Loucy (cell line): ENCODE measurements around the gene FAR1.

Source experiments
- H2AFZ ChIP-seq: fragments of 200-600 bp; sonication (generic); 2 replicates; pipeline ENCODE4 v1.6.0; 2016; ENCODE audit warnings: antibody characterized with exemption, mild to moderate bottlenecking, low read length, moderate library complexity
- H3F3A ChIP-seq: fragments of 200-600 bp; 2 replicates; pipeline ENCODE4 v1.6.0; 2016; ENCODE audit warnings: antibody characterized with exemption, low read depth, mild to moderate bottlenecking
- H3K27me3 ChIP-seq: fragments of 200-600 bp; sonication (generic); 2 replicates; pipeline ENCODE4 v1.6.1; 2014; ENCODE audit warnings: low read length, mild to moderate bottlenecking; ENCODE audit not compliant: insufficient read depth, poor library complexity, severe bottlenecking
- H3K36me3 ChIP-seq: fragments of 200-600 bp; sonication (generic); 2 replicates; pipeline ENCODE4 v1.6.1; 2016; ENCODE audit warnings: low read length; ENCODE audit not compliant: insufficient read depth
- H3K4me1 ChIP-seq: fragments of 200-600 bp; sonication (generic); 2 replicates; pipeline ENCODE4 v1.5.1; 2014; ENCODE audit warnings: low read length, mild to moderate bottlenecking; ENCODE audit not compliant: insufficient read depth, poor library complexity, severe bottlenecking
- H3K4me2 ChIP-seq: fragments of 200-600 bp; sonication (generic); 2 replicates; pipeline ENCODE4 v1.6.0; 2014; ENCODE audit warnings: antibody characterized with exemption, low read length, low read depth, mild to moderate bottlenecking; ENCODE audit not compliant: poor library complexity, severe bottlenecking
- H3K4me3 ChIP-seq: fragments of 200-600 bp; sonication (generic); 2 replicates; pipeline ENCODE4 v1.5.1; 2014; ENCODE audit warnings: low read length, mild to moderate bottlenecking, mixed read lengths; ENCODE audit not compliant: poor library complexity, severe bottlenecking
- H3K79me2 ChIP-seq: fragments of 200-600 bp; sonication (generic); 2 replicates; pipeline ENCODE4 v1.6.1; 2014; ENCODE audit warnings: low read length; ENCODE audit not compliant: insufficient read depth
- H3K9ac ChIP-seq: fragments of 200-600 bp; sonication (generic); 2 replicates; pipeline ENCODE4 v1.6.0; 2014; ENCODE audit warnings: mild to moderate bottlenecking, low read depth, low read length, moderate library complexity; ENCODE audit not compliant: poor library complexity, severe bottlenecking
- H3K9me2 ChIP-seq: fragments of 200-600 bp; sonication (generic); replicated peaks from 2 replicates; pipeline ENCODE4 v1.6.1; 2016; ENCODE audit warnings: low read depth, low read length, mixed read lengths
- H3K9me3 ChIP-seq: fragments of 200-600 bp; sonication (generic); 2 replicates; pipeline ENCODE4 v1.6.1; 2014; ENCODE audit warnings: mild to moderate bottlenecking, antibody characterized with exemption, low read length, low read depth; ENCODE audit not compliant: insufficient read depth
- H4K20me1 ChIP-seq: fragments of 200-600 bp; sonication (generic); 2 replicates; pipeline ENCODE4 v1.6.0; 2014; ENCODE audit warnings: antibody characterized with exemption, low read length, mild to moderate bottlenecking; ENCODE audit not compliant: insufficient read depth, poor library complexity, severe bottlenecking
- CTCF ChIP-seq: fragments of 200-600 bp; sonication (generic); conservative IDR thresholded peaks from 2 replicates; pipeline ENCODE4 v1.5.1; 2014; ENCODE audit warnings: mild to moderate bottlenecking, antibody characterized with exemption, low read length
- EZH2phosphoT487 ChIP-seq: fragments of 200-600 bp; IDR thresholded peaks from 2 replicates; pipeline ENCODE4 v1.6.1; 2018; ENCODE audit warnings: antibody characterized with exemption, mild to moderate bottlenecking, moderate library complexity, borderline replicate concordance

FAR1 gene

GRCh38 chr11:13687271-13687670, 18.8 kb downstream of the FAR1 start:
- no peaks in the 10 kb centered on the region for H3K9me2 ChIP-seq

GRCh38 chr11:13691286-13691899, 22.9 kb downstream of the FAR1 start:
- Histone ChIP-seq H3K9me3 (no peaks in the 10 kb centered on the region), H3F3A (no peaks in the 10 kb centered on the region), H3K9ac (no peak overlapping the region), H3K4me3 (no peak overlapping the region), H3K4me2 (no peak overlapping the region), H3K4me1 (peaks cover 5% of the 10 kb centered on the region), H3K27me3 (no peaks in the 10 kb centered on the region), H3K36me3 (peaks cover 23% of the 10 kb centered on the region), H3K79me2 (peaks cover 83% of the 10 kb centered on the region), H3K9me2 (no peaks in the 10 kb centered on the region), H2AFZ (no peak overlapping the region), H4K20me1 (peaks cover 61% of the 10 kb centered on the region)
- TF ChIP-seq EZH2phosphoT487 (no peak), CTCF (no peak)

More at GRCh38 chr11:13687271-13687670, 18.8 kb downstream of the FAR1 start:
- TF ChIP-seq CTCF (no peak), EZH2phosphoT487 (no peak)
- Histone ChIP-seq H3K27me3 (no peaks in the 10 kb centered on the region), H3K36me3 (peaks cover 3% of the 10 kb centered on the region; the same call in 1 of the 2 replicates), H3K4me2 (no peak overlapping the region), H3K9me3 (no peaks in the 10 kb centered on the region), H3K4me1 (peaks cover 5% of the 10 kb centered on the region), H4K20me1 (peaks cover 81% of the 10 kb centered on the region), H3F3A (no peaks in the 10 kb centered on the region), H3K9ac (no peak overlapping the region), H3K4me3 (no peak overlapping the region), H2AFZ (no peak overlapping the region), H3K79me2 (peaks cover 96% of the 10 kb centered on the region)

- Histone ChIP-seq H3F3A (no peaks in the 10 kb centered on the region), H3K27me3 (no peaks in the 10 kb centered on the region), H3K4me2 (no peak overlapping the region), H3K9me3 (no peaks in the 10 kb centered on the region), H3K9ac (no peak overlapping the region), H3K79me2 (peaks cover 80% of the 10 kb centered on the region), H3K4me3 (no peak overlapping the region), H4K20me1 (peaks cover 53% of the 10 kb centered on the region), H3K9me2 (no peaks in the 10 kb centered on the region), H2AFZ (no peak overlapping the region), H3K4me1 (peaks cover 5% of the 10 kb centered on the region), H3K36me3 (peaks cover 30% of the 10 kb centered on the region)
- TF ChIP-seq EZH2phosphoT487 (no peak), CTCF (no peak)
Observed at GRCh38 chr11:13692172-13692571, 23.7 kb downstream of the FAR1 start.
